T-helper 17 cell (primary cell): ENCODE measurements around the gene MED13L. TPM values are rescaled to one million over a fixed set of nuclear protein-coding genes. Genes with fewer than 3 reads are reported as not detected.

Experiments
- ATAC-seq: fragments of 150-1000 bp; cut with Tn5 transposase; 2 replicates; pipeline ENCODE4 v1.10.0; 2021; ENCODE audit warnings: mild to moderate bottlenecking, moderate library complexity
- DNase-seq, 3 donors: peaks; one replicate each; pipeline versions ENCODE4 v3.0.0 to v3.0.0-alpha.2; 2020 to 2021
- H3K9me3 ChIP-seq: one replicate; pipeline ENCODE4 v1.7.0; 2013; ENCODE audit warnings: low read length, mild to moderate bottlenecking; ENCODE audit not compliant: control insufficient read depth, poor library complexity, severe bottlenecking
- H3K27ac Mint-ChIP-seq: one replicate; pipeline ENCODE4 v1.8.0; 2022; ENCODE audit warnings: mild to moderate bottlenecking, moderate library complexity, mixed read lengths
- H3K27me3 Mint-ChIP-seq: one replicate; pipeline ENCODE4 v1.8.0; 2022; ENCODE audit warnings: mixed read lengths
- H3K36me3 Mint-ChIP-seq: one replicate; pipeline ENCODE4 v1.8.0; 2022; ENCODE audit warnings: low read depth, mixed read lengths
- H3K4me1 Mint-ChIP-seq: one replicate; pipeline ENCODE4 v1.8.0; 2022; ENCODE audit warnings: mild to moderate bottlenecking, mixed read lengths
- H3K4me3 Mint-ChIP-seq: one replicate; pipeline ENCODE4 v1.8.0; 2022; ENCODE audit warnings: mild to moderate bottlenecking, moderate library complexity, mixed read lengths
- total RNA-seq, 4 donors: library from RNA in 2 of 4; stranded (reverse) in 2 of 4; gene quantifications; one replicate each; pipeline ENCODE4 v1.2.3 and lab custom pipeline; 2022 to 2026

Gene MED13L
- total RNA-seq, 2 donors from 2014 or later = 184 to 193 TPM

DNA sequence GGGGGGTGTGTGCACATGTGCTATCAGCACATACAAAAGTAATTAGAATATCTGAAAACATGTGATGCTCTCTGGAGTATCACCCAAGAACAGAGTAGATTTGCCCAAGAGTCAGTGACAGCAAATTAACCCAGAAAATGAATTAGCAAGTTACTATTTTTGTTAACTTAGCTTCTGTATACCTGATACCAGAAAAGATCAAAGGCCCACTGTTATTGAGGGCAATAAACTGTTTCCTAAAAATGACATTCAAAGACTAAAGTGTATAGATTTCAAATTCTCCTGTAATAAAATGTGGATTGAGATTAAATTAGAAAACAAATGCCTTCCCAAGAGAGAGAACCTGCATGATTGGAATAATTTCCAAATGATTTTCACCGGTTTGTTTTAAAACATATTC, 184.7 kb downstream of the MED13L start:
- H3K9me3 ChIP-seq = no peaks in the 10 kb centered on the region
- Mint-ChIP-seq H3K4me3 (no peak overlapping the region), H3K27me3 (no peaks in the 10 kb centered on the region), H3K4me1 (peaks cover 25% of the 10 kb centered on the region), H3K27ac (no peak overlapping the region), H3K36me3 (peaks cover 2% of the 10 kb centered on the region)
- no peak for DNase-seq
- ATAC-seq = no peak

DNA sequence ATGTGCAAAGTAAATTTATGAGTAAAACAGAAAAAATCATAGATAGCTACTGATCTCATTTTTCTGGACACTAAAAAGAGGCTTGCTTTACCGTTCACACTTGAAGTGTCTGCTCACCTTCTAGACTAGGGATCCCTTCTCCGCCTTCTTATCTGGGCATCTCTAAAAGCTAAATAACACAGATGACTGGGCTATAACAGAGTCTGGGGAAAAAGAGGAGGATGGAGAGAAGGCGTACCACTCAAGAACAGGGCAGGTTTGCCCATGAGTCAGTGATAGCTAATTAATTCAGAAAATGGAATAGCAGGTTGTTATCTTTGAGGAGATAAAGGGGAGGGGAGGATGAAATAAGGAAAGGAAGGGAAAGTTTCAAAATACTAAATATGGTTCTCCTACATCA, 185.3 kb downstream of the MED13L start:
- H3K9me3 ChIP-seq = no peaks in the 10 kb centered on the region
- Mint-ChIP-seq H3K4me1 (peaks cover 31% of the 10 kb centered on the region), H3K27me3 (no peaks in the 10 kb centered on the region), H3K4me3 (no peak overlapping the region), H3K36me3 (peaks cover 2% of the 10 kb centered on the region), H3K27ac (no peak overlapping the region)
- no peak for DNase-seq
- no peak for ATAC-seq

DNA sequence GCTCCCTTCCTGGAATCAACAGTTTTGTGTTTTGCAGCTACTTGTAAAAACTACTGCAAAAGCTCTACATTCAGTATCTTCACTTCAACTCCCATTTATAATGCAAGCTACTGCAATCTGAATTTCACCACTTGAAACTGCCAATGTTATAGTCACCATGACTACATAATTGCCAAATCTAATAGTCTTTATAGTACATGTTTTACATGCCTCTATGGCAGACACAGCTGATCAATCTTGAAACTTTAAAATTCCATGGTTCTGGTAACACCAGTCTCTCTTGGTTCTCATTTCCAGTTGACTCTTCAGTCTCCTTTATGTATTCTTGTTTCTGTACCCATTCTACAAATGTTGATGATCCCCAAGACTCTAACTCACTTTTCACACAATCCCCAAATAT, 185.9 kb downstream of the MED13L start:
- Mint-ChIP-seq H3K4me1 (peaks cover 31% of the 10 kb centered on the region), H3K27ac (no peak overlapping the region), H3K27me3 (no peaks in the 10 kb centered on the region), H3K4me3 (no peak overlapping the region), H3K36me3 (peaks cover 2% of the 10 kb centered on the region)
- ATAC-seq (no peak), DNase-seq (no peak)
- H3K9me3 ChIP-seq = no peaks in the 10 kb centered on the region

DNA sequence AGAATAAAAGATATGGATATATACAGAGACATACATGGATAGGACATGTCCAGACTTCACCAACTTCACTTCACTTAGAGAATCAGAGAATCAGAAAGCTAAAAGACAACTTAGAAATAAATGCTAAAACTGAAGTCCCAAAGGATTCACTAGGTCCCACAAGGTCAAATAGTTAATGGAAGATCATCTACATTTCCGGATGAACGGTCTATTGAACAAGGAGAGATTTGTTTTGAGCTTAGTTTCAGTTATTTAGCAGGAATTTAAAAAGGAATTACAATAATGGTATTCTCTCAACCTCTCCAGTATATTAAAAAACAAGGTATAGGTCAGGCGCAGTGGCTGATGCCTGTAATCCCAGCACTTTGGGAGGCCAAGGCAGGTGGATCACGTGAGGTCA, 187.0 kb downstream of the MED13L start:
- DNase-seq (no peak), ATAC-seq (no peak)
- Mint-ChIP-seq H3K4me3 (no peak overlapping the region), H3K36me3 (no peaks in the 10 kb centered on the region), H3K4me1 (peaks cover 34% of the 10 kb centered on the region), H3K27ac (no peak overlapping the region), H3K27me3 (no peaks in the 10 kb centered on the region)
- H3K9me3 ChIP-seq = no peaks in the 10 kb centered on the region

DNA sequence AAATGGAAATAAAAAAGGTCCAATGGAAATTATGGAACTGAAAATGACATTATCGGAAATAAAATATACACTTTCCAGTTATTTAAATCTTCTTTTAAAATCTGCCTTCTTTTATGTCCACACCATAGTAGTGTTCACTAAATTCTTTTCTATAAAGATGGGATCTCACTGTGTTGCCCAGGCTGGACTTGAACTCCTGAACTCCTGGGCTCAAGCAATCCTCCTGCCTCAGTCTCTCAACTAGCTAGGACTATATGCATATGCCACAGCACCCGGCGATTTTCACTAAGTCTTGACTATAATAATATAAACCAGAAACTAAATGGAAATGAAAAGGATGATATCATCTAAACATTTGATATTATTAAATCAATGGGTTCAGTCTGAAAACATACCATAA, 188.4 kb downstream of the MED13L start:
- no peaks in the 10 kb centered on the region for H3K9me3 ChIP-seq
- H3K4me3 Mint-ChIP-seq = no peak overlapping the region
- peaks cover 34% of the 10 kb centered on the region for H3K4me1 Mint-ChIP-seq
- H3K36me3 Mint-ChIP-seq = no peaks in the 10 kb centered on the region
- H3K27me3 Mint-ChIP-seq = no peaks in the 10 kb centered on the region
- no peak overlapping the region for H3K27ac Mint-ChIP-seq
- ATAC-seq (no peak), DNase-seq (no peak)

DNA sequence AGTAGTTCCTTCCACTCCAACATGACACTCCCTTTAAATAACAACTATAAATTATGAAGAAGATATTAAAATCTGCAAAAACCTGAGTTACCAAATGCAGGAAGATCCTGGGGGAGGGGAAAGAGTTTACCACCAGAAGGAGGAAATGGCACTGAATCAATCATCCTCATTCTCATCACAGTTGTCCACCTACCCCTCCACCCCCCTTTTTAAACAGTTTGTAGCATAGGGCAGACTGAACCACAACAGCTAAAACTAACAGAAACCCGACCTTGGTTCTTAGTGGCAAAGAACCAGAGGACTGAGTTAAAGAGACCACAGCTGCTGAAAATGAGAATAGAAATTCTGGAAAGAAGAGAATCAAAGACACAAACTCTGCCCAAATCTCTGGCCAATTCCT, 189.5 kb downstream of the MED13L start:
- Mint-ChIP-seq H3K4me1 (peaks cover 34% of the 10 kb centered on the region), H3K36me3 (no peaks in the 10 kb centered on the region), H3K27me3 (no peaks in the 10 kb centered on the region), H3K27ac (peak overlapping the region; percentile 49), H3K4me3 (no peak overlapping the region)
- H3K9me3 ChIP-seq = no peaks in the 10 kb centered on the region
- ATAC-seq = no peak
- no peak for DNase-seq

DNA sequence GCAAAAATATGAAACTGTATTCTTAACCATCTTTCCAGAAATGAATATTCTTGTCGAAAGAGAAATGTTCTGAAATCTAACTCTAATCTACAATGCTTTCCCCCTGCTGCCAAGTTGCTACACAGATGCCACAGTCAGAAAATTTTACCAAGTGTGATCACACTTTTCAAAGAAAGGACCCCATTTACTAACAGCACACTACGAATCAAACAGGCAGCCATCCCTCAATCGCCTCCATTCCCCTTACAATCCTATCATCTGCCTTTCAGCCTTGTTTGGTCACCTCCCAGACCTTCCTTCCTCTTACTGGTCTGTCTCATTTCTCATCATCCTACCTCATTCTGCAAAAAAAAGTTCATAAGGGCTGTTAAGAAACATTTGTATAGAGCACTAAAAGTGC, 190.1 kb downstream of the MED13L start:
- peaks cover 33% of the 10 kb centered on the region for H3K4me1 Mint-ChIP-seq

DNA sequence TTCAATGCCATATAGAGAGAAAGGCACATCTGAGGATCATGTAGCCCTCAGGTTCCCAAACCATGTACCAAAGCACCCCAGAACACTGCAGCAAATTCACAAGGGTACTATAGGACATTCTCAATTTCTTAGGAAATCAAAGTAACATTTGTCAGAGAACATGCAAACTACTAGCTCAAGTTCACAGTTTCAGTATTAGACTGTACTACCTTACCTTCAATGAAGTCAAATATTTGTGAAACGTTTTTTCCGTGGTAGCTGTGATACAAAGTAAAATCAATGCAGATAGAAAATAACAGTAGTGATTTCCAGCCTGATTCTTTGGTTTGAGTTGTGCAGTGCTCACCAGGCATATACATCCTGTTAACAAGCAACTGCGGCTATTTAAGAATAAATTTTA, 197.1 kb downstream of the MED13L start:
- H3K4me1 Mint-ChIP-seq = peaks cover 16% of the 10 kb centered on the region
- H3K36me3 Mint-ChIP-seq = no peaks in the 10 kb centered on the region
- no peak for DNase-seq
- no peaks in the 10 kb centered on the region for H3K9me3 ChIP-seq
- no peaks in the 10 kb centered on the region for H3K27me3 Mint-ChIP-seq
- no peak overlapping the region for H3K27ac Mint-ChIP-seq
- ATAC-seq = no peak
- H3K4me3 Mint-ChIP-seq = no peak overlapping the region

More for the DNA sequence above, 190.1 kb downstream of the MED13L start:
- no peaks in the 10 kb centered on the region for H3K9me3 ChIP-seq
- Mint-ChIP-seq H3K4me3 (no peak overlapping the region), H3K27me3 (no peaks in the 10 kb centered on the region), H3K27ac (peak overlapping the region; percentile 49), H3K36me3 (no peaks in the 10 kb centered on the region)
- DNase-seq (no peak), ATAC-seq (no peak)

DNA sequence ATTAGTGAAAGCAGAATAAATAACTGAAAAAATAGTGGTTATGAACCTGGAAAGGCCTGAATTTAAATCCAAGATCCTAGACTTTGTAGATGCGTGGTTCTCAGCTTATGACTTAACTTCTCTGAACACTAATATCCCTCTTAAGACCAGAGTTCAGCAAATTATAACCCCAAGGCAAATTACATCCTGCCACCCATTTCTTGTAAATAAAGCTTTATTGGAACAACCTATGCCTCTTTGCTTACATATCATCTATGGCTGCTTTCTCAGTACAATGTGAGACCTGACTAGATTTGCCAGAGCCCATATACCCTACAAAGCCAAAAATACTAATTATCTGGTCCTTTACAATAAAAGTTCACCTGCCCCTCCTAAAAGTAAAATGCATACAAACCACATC, 199.1 kb downstream of the MED13L start:
- peaks cover 19% of the 10 kb centered on the region for H3K4me1 Mint-ChIP-seq

DNA sequence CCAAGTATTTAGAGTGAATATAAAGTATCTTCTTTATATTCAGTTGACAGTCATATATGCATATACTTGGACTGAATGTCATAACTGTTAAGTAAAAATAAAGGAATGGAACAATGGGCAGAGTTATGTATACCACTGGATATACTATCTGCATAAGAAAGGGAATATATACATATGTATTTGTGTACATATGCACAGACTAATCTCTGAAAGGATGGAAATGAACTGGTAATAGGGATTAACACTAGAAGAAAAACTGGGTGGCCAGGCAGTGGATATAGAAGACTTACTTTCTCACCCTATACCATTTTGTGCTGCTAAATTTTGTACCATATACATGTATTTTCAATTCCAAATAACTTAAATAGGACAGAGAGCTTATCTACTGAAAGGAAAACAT, 200.1 kb downstream of the MED13L start:
- H3K4me1 Mint-ChIP-seq = peaks cover 17% of the 10 kb centered on the region
- no peaks in the 10 kb centered on the region for H3K36me3 Mint-ChIP-seq
- peak overlapping the region; percentile 61 for H3K27ac Mint-ChIP-seq
- DNase-seq (no peak), ATAC-seq (no peak)
- H3K27me3 Mint-ChIP-seq = no peaks in the 10 kb centered on the region
- H3K9me3 ChIP-seq = no peaks in the 10 kb centered on the region
- H3K4me3 Mint-ChIP-seq = no peak overlapping the region

More for the DNA sequence above, 199.1 kb downstream of the MED13L start:
- DNase-seq (no peak), ATAC-seq (no peak)
- Mint-ChIP-seq H3K27me3 (no peaks in the 10 kb centered on the region), H3K27ac (no peak overlapping the region), H3K4me3 (no peak overlapping the region), H3K36me3 (no peaks in the 10 kb centered on the region)
- no peaks in the 10 kb centered on the region for H3K9me3 ChIP-seq

DNA sequence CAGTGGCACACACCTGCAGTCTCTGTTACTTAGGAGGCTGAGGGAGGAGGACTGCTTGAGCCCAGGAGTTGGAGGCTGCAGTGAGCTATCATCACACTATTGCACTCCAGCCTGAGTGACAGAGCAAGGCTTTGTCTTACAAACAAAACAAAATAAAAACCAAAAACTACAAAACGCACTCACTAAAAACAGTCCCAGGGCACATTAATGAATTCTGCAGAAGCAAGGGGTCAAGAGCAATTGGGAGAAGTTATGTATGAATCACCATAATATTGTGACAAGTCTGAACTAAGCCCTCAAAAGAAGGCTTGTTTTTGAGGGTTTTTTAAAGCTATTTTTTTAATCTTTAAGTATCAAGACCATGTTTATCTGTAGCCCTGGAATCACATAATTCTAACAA, 201.1 kb downstream of the MED13L start:
- no peak overlapping the region for H3K27ac Mint-ChIP-seq
- peaks cover 20% of the 10 kb centered on the region for H3K4me1 Mint-ChIP-seq
- H3K9me3 ChIP-seq = no peaks in the 10 kb centered on the region
- no peaks in the 10 kb centered on the region for H3K27me3 Mint-ChIP-seq
- H3K4me3 Mint-ChIP-seq = no peak overlapping the region
- no peaks in the 10 kb centered on the region for H3K36me3 Mint-ChIP-seq
- ATAC-seq (no peak), DNase-seq (no peak)

DNA sequence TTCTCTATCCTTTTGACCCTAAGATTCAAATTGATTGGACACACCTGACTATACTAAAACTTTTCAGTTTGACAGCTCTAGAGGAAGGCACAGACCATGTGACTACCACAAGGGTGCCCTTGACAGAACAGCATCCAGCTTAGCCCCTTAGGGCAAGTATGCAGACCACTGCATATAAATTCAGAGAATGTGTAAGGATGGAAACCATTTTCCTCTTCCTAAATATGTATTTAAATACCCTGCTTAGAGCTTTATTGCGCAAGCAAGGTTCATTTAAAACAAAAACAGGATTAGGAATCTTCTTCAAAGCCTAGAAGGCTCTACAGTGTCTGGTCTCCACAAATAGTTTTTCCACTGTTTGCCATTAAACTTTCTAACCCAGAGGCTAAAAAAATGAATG, 202.8 kb downstream of the MED13L start:
- H3K36me3 Mint-ChIP-seq = no peaks in the 10 kb centered on the region
- no peak for ATAC-seq
- H3K27ac Mint-ChIP-seq = no peak overlapping the region

DNA sequence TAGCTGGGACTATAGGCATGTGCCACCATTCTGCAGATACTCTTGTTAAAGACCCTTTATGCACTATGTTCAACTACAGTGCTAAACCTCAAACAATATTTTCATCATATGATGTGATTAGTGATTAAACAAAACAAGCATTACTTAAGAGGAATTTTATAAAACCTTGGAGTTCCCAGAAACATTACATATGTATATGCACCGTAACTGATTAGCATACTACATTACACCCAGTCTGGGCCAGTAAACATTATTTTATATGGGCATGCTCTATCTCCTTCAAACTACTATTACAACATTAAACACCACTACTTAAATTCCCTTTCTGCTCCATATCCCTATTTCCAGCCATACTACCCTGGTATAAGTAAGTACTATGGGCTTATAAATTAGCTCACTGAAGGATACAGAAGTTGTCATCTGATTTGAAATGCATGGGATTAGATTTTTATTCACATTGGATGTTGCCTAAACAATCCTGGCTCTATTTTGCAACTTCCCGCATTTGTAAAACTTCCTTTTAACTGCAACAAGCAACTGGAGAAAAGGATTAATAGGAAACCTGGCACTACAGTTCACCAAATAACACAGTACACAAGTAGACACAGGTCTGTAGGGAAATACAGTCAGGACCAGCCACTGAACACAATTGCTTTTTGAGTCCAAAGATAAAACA, 205.8 kb downstream of the MED13L start:
- peaks cover 28% of the 10 kb centered on the region for H3K4me1 Mint-ChIP-seq
- no peak for ATAC-seq
- H3K27ac Mint-ChIP-seq = peak overlapping the region; percentile 61
- no peak for DNase-seq
- no peaks in the 10 kb centered on the region for H3K27me3 Mint-ChIP-seq
- H3K9me3 ChIP-seq = no peaks in the 10 kb centered on the region
- no peaks in the 10 kb centered on the region for H3K36me3 Mint-ChIP-seq
- H3K4me3 Mint-ChIP-seq = no peak overlapping the region

More for the DNA sequence above, 202.8 kb downstream of the MED13L start:
- no peak overlapping the region for H3K4me3 Mint-ChIP-seq
- no peaks in the 10 kb centered on the region for H3K9me3 ChIP-seq
- no peaks in the 10 kb centered on the region for H3K27me3 Mint-ChIP-seq
- DNase-seq = no peak
- H3K4me1 Mint-ChIP-seq = peaks cover 19% of the 10 kb centered on the region

DNA sequence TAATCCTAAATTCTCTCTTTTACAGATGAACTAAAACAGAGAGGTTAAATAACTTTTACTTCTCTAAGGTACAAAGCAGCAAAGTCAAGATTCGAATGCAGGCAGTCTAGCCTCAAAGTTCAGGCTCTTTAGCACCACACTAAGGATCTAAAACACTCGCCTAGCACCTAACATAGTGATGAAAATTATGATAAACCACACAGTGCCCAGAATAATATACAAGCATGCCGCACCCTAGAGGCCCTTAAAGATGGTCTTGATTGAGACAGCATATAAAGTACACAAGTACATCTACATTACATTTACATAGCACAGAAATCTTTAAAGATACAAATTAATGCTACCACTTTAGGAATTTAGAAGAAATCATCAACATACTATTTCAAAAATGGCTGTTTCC, 207.0 kb downstream of the MED13L start:
- DNase-seq = no peak
- no peak for ATAC-seq
- Mint-ChIP-seq H3K27me3 (no peaks in the 10 kb centered on the region), H3K27ac (no peak overlapping the region), H3K36me3 (no peaks in the 10 kb centered on the region), H3K4me3 (no peak overlapping the region), H3K4me1 (peaks cover 27% of the 10 kb centered on the region)
- H3K9me3 ChIP-seq = no peaks in the 10 kb centered on the region
